ENCODE results near the gene PTPRN2. TPM values are rescaled to one million over a fixed set of nuclear protein-coding genes. Genes with fewer than 3 reads are reported as not detected.
"Not testable (repeated sequence)": the region's sequence is repeated elsewhere in the genome, so short reads cannot be mapped to it uniquely, and the experiment has no call there.

The PTPRN2 gene
- polyA plus RNA-seq, 3 donors from 2014 or later = 1.9 to 3.7 (median 2.2) TPM

DNA sequence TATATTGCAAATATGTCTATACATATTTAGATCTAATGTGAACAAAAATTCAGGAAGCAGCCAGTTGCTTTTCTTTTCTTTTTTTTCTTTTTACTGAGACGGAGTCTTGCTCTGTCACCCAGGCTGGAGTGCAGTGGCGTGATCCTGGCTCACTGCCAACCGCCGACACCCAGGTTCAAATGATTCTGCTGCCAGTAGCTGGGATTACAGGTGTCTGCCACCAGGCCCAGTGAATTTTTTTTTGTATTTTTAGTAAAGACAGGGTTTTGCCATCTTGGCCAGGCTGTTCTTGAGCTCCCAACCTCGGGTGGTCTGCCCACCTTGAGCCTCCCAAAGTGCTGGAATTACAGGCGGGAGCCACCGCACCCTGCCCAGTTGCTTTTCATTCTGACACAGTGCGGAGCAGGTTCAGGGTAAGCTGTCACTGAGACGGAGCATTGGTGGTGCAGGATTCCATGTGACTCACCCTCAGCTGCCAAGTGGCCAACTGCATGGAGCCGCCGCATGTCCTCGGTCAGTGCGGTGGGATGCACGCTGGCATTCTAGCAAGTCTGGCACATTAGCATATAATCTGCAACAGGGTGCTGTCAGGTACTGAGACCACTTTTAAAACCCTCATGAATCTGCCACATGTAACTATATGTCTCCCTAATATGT lies 888.1 kb downstream of the PTPRN2 start:
- H3K27me3 Mint-ChIP-seq (ENCODE audit: low read depth in 3 of 3) = peaks cover 0 to 3% (median 2%) of the 10 kb centered on the region in 3 donors
- no peaks in the 10 kb centered on the region for H3K4me1 Mint-ChIP-seq
- H3K36me3 Mint-ChIP-seq = no peaks in the 10 kb centered on the region
- H3K9me3 Mint-ChIP-seq = no peaks in the 10 kb centered on the region
- no peak overlapping the region for H3K4me3 Mint-ChIP-seq
- no peak for DNase-seq
- no peak overlapping the region for H3K27ac Mint-ChIP-seq

DNA sequence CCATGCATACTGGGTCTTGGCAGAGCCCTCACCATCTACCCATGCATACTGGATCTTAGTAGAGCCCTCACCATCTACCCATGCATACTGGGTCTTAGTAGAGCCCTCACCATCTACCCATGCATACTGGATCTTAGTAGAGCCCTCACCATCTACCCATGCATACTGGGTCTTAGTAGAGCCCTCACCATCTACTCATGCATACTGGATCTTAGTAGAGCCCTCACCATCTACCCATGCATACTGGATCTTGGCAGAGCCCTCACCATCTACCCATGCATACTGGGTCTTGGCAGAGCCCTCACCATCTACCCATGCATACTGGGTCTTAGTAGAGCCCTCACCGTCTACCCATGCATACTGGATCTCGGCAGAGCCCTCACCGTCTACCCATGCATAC lies 890.3 kb downstream of the PTPRN2 start:
- not testable (repeated sequence) for H3K36me3 Mint-ChIP-seq; H3K27me3 Mint-ChIP-seq (ENCODE audit: low read depth in 3 of 3); H3K4me1 Mint-ChIP-seq; H3K4me3 Mint-ChIP-seq; H3K27ac Mint-ChIP-seq; H3K9me3 Mint-ChIP-seq; DNase-seq

DNA sequence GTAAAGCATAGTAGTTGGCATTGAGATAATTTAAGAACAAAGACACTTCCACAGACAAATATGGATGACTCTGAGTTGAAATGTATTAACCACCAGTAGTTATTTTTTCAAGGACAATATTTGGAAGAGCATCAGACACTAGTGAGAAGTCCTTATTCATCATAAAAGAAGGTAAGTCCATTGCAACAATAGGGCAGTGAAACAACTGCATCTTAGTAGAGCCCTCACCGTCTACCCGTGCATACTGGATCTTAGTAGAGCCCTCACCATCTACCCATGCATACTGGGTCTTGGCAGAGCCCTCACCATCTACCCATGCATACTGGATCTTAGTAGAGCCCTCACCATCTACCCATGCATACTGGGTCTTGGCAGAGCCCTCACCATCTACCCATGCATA lies 892.0 kb downstream of the PTPRN2 start:
- not testable (repeated sequence) for DNase-seq, H3K9me3 Mint-ChIP-seq, H3K4me1 Mint-ChIP-seq, H3K4me3 Mint-ChIP-seq, H3K27ac Mint-ChIP-seq, H3K36me3 Mint-ChIP-seq
- H3K27me3 Mint-ChIP-seq (ENCODE audit: low read depth in 3 of 3) = peaks cover 4 to 14% (median 5%) of the 10 kb centered on the region in 3 donors

DNA sequence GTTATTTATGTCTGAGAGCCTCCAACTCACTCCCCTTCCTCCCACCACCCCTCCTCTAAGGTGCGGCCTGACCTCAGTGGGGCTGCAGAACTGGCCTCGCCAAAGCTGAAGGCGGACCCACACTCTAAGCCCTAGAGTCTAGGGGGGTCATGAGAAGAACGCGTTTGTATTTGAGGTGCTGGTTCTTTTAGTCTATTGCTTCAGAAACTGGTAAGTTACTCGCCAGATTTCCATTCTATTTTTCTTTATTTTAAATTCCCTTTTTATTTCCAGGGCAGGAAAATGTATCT lies 893.3 kb downstream of the PTPRN2 start:
- no peak for DNase-seq
- Mint-ChIP-seq H3K4me1 (peaks cover 0 to 2% of the 10 kb centered on the region in 2 donors), H3K27ac (no peak overlapping the region), H3K36me3 (no peaks in the 10 kb centered on the region), H3K9me3 (no peaks in the 10 kb centered on the region), H3K27me3 (ENCODE audit: low read depth in 3 of 3) (peaks cover 6 to 17% (median 7%) of the 10 kb centered on the region in 3 donors), H3K4me3 (peak overlapping the region in 1 of 5 donors; percentile 27)

DNA sequence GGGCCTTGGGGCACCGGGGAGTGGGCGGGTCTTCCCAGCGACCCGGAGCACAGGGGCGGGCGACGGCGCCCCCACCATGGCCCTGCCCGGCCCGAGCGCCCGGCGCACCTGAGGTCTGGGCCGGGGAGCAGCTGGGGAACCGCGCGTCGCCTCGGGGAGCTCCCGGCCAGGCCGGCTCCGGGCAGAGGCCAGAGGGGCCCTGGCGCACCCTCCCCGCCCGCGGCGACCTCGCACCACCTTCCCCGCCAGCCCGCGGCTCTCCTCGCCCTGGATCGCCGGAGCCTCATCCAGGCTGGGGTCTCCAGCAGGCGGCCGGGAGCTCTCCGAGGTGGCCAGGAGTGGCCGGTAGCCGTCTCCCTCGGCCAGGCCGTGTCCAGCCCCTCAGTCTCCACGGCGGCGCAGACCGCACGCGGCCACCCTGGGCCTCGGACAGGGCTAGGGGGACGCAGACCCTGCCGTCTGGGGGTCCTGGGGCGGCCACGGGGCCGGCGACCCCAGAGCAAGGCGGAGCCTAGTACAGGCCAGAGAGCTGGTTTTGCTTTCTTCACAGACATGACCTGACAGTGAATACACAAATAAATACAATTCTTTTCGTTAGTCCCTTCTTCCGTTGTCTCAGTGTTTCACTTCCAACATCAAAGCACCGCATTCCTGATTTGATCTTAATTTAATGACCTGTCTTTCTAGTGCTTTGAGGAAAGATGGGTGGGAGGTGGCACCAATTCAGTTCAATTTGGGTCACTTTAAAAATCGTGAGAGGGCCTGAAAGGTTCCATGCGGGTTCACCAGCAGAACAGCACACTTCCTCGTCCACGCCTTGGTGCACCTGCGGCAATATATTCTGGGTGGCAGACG lies 893.9 kb downstream of the PTPRN2 start:
- no peak for DNase-seq
- Mint-ChIP-seq H3K4me1 (peaks cover 0 to 2% of the 10 kb centered on the region in 2 donors), H3K9me3 (no peaks in the 10 kb centered on the region), H3K27ac (no peak overlapping the region), H3K36me3 (no peaks in the 10 kb centered on the region), H3K27me3 (ENCODE audit: low read depth in 3 of 3) (peaks cover 6 to 17% (median 7%) of the 10 kb centered on the region in 3 donors), H3K4me3 (peak overlapping the region in 1 of 5 donors; percentile 27)

DNA sequence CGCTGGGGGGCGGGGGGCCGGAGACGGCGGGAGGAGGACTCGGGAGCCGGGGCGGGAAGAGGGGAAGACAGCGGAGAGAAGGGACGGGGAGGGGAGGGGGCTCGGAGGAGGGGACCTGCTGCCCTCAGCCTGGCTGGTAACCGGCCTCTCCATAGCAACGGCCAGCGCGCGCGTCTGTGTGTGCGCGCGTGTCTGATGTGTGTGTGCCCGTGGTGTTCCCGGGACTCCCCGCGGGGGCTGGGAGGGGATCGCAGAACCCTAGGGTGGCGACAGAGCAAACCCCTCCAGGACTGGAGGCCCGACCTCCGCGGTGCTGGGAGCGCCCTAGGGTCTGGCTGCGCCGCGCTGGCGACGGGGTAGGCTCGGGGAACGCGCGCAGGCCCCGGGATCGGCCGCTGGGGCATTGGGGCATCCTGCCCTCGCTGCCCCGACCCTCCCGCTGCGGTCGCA lies 894.5 kb downstream of the PTPRN2 start:
- DNase-seq = no peak
- H3K36me3 Mint-ChIP-seq = no peaks in the 10 kb centered on the region
- H3K27ac Mint-ChIP-seq = no peak overlapping the region
- no peak overlapping the region for H3K4me3 Mint-ChIP-seq
- peaks cover 0 to 2% of the 10 kb centered on the region in 2 donors for H3K4me1 Mint-ChIP-seq
- no peaks in the 10 kb centered on the region for H3K9me3 Mint-ChIP-seq
- peaks cover 7 to 17% (median 9%) of the 10 kb centered on the region in 3 donors for H3K27me3 Mint-ChIP-seq (ENCODE audit: low read depth in 3 of 3)

DNA sequence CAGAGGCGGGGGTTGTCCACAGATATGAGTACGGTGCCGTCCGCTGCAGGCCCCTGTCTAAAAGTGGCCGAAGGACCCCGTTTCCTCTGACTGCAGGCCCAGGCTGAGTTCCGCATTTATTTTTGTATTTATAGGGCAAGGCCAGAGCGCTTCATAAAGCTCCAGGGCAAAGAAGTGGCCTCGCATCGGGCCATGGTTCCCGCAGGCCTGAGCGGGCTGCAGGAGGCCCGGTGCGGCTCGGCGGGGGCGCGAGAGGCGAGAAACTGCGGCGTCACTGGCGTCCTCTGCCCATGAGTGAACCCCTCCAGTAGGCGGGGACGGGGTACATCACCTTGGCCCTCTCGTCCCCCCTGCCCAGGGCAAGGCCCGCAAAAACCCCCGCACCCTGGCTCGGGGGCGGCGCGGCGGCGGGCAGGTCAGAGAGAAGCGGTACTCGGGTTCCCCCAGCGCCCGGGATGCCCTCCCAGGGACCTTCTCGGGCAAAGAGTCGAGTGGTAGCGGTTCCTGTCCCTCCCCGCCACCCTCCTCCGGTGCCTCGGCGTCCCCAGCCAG lies 895.1 kb downstream of the PTPRN2 start:
- no peak overlapping the region for H3K4me3 Mint-ChIP-seq
- DNase-seq = no peak
- H3K27ac Mint-ChIP-seq = no peak overlapping the region
- H3K9me3 Mint-ChIP-seq = no peaks in the 10 kb centered on the region
- peaks cover 0 to 2% of the 10 kb centered on the region in 2 donors for H3K4me1 Mint-ChIP-seq
- H3K36me3 Mint-ChIP-seq = no peaks in the 10 kb centered on the region
- peaks cover 7 to 17% (median 10%) of the 10 kb centered on the region in 3 donors for H3K27me3 Mint-ChIP-seq (ENCODE audit: low read depth in 3 of 3)

DNA sequence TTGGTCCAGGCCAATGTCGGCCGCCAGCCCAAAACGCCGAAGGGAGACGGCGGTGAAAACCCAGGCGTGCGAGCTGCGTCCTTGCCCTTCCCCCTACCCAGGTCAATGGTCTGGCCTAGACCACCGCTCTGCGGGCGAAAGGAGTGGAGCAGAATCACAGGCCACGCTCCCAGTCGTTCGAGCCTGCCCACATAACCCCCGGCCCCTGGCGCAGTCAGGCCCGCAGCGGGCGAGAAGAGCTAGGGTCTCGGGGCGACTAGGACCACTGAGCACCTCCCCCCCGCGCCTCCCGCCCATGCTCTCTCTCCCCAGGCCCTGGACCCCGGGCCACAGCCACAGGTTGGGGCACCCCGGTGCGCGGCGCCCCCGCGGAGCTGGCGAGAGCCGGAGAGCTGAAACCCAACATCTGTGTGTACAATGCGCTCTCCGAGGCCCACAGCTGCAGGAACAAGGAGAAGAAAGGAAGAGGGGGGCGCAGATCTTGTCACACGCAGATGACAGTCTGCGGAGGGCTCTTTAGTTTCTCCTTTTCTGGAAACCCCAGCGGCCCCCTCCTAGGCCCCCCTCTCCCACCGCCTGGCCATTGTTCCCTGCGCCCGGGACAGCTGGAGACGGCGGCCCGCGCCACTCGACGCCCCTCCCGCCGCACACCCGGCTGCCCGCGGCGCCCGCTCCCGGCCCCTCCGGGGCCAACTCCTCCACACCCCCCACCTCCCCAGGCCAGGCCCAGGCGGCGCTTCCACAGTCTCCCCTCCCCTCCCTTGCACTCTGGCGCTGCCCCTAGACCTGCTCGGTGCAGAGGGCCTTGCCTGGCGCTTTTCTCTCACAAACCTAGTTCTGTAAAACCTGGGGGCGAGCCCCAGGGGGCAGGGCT lies 895.8 kb downstream of the PTPRN2 start:
- Mint-ChIP-seq H3K27ac (no peak overlapping the region), H3K4me1 (peaks cover 0 to 2% of the 10 kb centered on the region in 2 donors), H3K27me3 (ENCODE audit: low read depth in 3 of 3) (peaks cover 10 to 17% (median 16%) of the 10 kb centered on the region in 3 donors), H3K4me3 (peak overlapping the region in 2 of 5 donors; percentile 35 to 46), H3K36me3 (no peaks in the 10 kb centered on the region), H3K9me3 (no peaks in the 10 kb centered on the region)
- no peak for DNase-seq

DNA sequence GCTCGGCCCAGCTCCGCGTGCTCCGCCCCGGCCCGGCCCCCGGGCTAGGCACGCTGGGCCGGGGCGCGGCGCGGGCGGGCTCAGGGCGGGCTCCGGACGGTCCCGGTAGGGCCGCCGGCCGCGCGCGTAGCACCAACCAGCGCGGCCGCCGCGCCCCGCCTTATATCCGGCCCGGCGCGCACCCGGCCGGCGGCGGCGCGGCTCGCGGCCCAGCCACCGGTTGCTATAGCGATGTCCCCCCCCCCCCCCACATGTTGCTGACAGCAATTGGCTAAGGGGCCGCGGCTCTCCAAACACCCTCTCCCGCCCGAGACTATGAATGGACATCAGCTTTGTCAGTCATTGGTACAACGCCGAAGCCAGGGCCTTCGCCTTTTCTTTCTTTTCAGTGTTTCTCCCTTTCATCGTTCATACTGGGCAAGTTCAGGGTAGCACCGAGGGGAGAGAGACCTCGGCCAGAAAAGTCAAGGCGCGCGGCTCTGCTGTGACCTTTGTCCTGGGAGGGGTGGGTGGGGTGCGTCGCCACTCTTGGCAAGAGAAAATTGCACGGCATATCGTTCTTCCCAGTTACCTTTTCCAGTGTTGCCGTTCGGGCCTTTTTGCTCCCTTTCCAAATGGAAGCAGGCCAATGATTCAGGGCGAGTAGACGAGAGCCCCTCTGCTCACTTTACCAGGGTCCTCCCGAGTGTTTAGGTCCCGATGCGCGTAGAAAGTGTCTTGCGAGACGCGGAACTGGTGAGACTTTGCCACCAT lies 896.6 kb downstream of the PTPRN2 start:
- H3K4me3 Mint-ChIP-seq = peak overlapping the region in 3 of 5 donors; percentile 32 to 46 (median 35)
- no peak overlapping the region for H3K27ac Mint-ChIP-seq
- DNase-seq = no peak
- H3K4me1 Mint-ChIP-seq = peaks cover 0 to 2% of the 10 kb centered on the region in 2 donors
- H3K36me3 Mint-ChIP-seq = no peaks in the 10 kb centered on the region
- H3K27me3 Mint-ChIP-seq (ENCODE audit: low read depth in 3 of 3) = peaks cover 10 to 20% (median 19%) of the 10 kb centered on the region in 3 donors
- H3K9me3 Mint-ChIP-seq = no peaks in the 10 kb centered on the region

DNA sequence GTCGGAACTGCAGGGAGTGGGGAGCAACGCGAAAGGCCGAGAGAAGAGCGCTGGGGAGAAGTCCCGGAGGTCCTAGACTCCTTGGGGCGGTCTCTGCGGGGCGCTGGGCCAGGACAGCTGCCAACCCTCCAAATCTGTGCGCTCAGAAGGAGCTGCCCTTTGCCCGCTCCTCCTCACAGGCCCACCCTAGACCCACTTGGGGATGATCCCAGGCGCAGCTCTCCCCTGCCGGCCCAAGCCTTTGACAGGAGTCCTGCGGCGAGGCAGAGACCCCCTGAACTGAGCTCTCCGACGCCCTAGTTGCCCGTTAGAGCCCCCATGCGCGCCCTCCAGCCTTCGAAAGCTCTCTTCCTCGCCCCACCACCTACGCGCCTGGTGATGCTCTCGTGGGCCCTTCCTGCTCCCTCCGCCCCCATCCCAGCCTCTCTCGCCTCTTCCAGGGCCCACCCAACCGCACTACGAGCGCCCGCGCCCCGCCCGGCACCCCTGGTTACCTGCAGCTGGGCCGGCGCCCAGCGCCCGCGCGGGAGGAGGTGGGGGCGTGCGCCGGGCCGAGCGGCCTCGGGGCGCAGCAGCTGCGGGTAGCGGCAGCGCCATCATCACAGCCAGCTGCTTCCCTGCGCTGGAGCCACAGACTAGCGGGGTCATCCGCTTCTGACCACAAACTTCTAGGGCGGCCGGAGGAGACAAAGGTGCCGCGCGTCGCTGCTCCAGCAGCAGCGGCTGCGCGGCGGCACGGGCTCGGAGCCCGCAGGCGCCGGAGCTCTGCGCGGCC lies 897.4 kb downstream of the PTPRN2 start:
- H3K27me3 Mint-ChIP-seq (ENCODE audit: low read depth in 3 of 3) = peaks cover 10 to 20% (median 19%) of the 10 kb centered on the region in 3 donors
- peak overlapping the region in 3 of 5 donors; percentile 9 to 44 (median 21) for H3K4me3 Mint-ChIP-seq
- H3K36me3 Mint-ChIP-seq = no peaks in the 10 kb centered on the region
- DNase-seq = no peak
- H3K4me1 Mint-ChIP-seq = peaks cover 0 to 2% of the 10 kb centered on the region in 2 donors
- no peak overlapping the region for H3K27ac Mint-ChIP-seq
- no peaks in the 10 kb centered on the region for H3K9me3 Mint-ChIP-seq

DNA sequence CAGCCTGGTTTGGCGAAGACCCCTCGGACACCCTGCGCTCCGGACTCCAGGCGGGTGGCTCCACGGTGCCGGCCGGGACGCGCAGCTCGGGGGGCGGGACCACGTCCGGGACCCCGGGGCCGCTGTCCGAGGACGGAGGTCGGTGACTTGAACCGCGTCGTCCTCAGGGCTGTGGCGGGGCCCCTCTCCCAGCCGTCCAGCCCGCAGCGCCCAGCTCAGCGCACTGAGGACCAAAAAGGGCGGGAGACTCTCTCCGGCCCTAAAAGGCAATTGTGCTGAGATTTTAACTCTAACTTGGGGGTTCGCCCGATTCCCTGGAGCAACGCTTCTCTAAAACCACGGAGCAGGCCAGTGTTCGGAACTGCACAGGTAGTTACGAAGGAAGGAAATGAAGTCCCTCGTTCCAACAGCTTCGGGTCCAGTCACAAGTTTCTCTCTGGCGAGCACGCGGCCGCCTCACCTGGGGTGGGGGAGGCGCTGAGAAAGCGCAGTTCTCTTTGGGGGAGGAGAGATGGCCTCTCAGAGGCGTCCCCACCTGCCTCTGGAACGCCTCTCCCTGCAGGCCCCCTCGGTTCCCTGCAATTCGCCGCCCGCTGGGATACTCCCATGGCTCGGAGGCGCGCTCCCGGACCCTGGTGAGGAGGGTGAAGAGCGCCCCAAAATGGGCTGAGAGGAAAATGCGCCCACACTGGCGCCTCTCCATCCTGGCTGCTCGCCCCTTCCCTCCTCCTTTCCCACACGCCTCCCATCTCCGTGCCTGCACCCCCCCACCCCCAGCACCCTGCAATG lies 898.2 kb downstream of the PTPRN2 start:
- peaks cover 10 to 20% (median 19%) of the 10 kb centered on the region in 3 donors for H3K27me3 Mint-ChIP-seq (ENCODE audit: low read depth in 3 of 3)
- no peaks in the 10 kb centered on the region for H3K9me3 Mint-ChIP-seq
- peaks cover 0 to 2% of the 10 kb centered on the region in 2 donors for H3K4me1 Mint-ChIP-seq
- no peaks in the 10 kb centered on the region for H3K36me3 Mint-ChIP-seq
- no peak overlapping the region for H3K27ac Mint-ChIP-seq
- DNase-seq = no peak
- no peak overlapping the region for H3K4me3 Mint-ChIP-seq
